PC-3 (cell line): ENCODE data around the gene FOXK1.

Experiments
- EZH2phosphoT487 ChIP-seq: fragments of 300-600 bp; sonication (generic); IDR thresholded peaks from 2 replicates; pipeline ENCODE4 v1.6.1; 2018; ENCODE audit warnings: mild to moderate bottlenecking, antibody characterized with exemption, low read length, borderline replicate concordance
- TF ChIP-seq, protein P1 (sequence below): fragments of 300-600 bp; sonication (generic); conservative IDR thresholded peaks from 2 replicates; pipeline ENCODE4 v1.5.1; 2017; ENCODE audit warnings: antibody characterized with exemption, low read depth, mild to moderate bottlenecking, low read length

DNA sequence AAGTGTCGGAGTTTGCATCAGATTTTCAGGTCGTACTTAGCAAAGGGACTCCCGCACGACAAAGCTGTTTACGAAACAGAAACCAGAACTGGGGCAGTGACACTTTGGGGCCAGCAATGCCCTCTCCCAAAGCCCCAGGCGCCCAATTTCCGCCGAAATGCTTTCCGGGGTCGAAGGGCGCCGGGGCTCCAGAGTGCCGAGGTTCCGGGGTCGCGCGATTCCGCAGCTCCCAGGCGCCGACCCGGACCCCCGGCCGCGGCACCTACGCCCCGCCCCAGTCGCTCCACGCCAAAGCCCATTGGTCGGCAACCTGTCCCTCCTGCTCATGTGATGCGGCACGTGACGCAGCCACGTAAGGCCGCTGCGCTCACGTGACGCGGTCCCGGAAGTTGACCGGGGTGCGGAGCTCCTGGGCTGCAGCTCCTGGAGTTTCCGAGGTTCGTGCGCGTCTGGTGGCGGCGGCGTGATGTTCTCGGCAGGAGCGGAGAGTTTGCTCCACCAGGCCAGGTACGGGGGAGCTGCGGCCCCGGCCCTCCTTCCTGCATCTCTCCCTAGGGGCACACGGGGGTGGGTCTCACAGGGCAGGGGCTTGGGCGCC lies 93.3 kb downstream of the FOXK1 start, which contains the start of gene AP5Z1:
- TF ChIP-seq, protein P1, sequence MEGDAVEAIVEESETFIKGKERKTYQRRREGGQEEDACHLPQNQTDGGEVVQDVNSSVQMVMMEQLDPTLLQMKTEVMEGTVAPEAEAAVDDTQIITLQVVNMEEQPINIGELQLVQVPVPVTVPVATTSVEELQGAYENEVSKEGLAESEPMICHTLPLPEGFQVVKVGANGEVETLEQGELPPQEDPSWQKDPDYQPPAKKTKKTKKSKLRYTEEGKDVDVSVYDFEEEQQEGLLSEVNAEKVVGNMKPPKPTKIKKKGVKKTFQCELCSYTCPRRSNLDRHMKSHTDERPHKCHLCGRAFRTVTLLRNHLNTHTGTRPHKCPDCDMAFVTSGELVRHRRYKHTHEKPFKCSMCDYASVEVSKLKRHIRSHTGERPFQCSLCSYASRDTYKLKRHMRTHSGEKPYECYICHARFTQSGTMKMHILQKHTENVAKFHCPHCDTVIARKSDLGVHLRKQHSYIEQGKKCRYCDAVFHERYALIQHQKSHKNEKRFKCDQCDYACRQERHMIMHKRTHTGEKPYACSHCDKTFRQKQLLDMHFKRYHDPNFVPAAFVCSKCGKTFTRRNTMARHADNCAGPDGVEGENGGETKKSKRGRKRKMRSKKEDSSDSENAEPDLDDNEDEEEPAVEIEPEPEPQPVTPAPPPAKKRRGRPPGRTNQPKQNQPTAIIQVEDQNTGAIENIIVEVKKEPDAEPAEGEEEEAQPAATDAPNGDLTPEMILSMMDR: no peak
- no peak for TF ChIP-seq EZH2phosphoT487
